ENCODE data around the gene MDGA2.
A peak's percentile ranks its signal among the peaks of the same experiment; 100 is the strongest.

Gene MDGA2

DNA sequence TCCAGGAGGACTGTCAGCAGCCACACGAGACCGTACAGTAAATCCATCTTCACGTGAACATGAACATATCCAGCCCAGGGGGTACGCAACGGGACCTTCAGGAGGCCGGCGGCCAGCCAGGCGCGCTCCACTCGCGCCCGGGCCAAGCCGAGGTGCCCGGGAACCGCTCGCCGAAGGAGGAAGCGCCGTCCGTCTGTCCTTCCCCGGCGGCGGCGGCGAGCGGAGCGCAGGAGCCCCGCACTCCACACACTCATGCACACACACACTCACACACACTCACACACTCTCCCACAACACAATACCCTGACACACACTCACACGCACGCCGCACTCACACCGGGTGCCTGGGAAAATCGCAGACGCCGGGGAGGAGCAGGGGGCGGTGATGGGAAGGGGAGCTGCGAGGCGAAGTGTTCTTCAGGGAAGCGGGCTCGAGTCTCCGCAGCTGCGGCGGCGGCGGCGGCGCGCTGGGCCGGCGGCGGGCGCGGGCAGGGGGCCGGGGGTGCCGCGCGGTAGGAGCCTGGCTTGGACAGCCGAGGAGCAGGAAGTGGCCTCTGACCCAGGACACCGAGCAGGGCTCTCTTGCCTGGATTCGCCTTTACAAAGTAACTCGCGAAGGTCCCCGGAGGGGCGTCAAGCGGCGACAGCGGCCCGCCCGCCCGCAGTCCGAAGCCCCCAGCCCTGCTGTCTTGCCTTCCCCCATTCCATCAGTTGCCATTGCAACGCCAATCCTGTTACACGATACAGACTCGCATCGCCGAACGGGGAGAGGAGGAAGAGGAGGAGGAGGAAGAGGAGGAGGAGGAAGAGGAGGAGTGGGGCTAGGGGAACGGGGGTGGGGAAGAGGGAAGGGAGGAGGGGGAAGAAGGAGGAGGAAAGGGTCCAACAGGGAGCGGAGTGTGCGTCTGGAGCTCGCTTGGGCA is 601 bp downstream of the MDGA2 start:
- Histone ChIP-seq H3K36me3 (ENCODE audit: control insufficient read depth in 2 of 2, insufficient read depth in 2 of 2, low read length in 2 of 2) (no peaks in the 10 kb centered on the region), H3K4me3 (ENCODE audit: low read length in 2 of 2) (peak overlapping the region; percentile 57 to 68), H3K27me3 (ENCODE audit: control insufficient read depth in 1 of 2, insufficient read depth in 2 of 2, low read length in 2 of 2) (peaks cover 22 to 35% of the 10 kb centered on the region in 2 donors), H3K9ac (ENCODE audit: low read length in 2 of 2) (no peak overlapping the region), H3K9me3 (ENCODE audit: control insufficient read depth in 2 of 2, low read length in 2 of 2) (no peaks in the 10 kb centered on the region), H3K27ac (ENCODE audit: low read length) (no peak overlapping the region), H3K4me1 (ENCODE audit: control insufficient read depth, insufficient read depth, low read length) (peaks cover 10% of the 10 kb centered on the region)

- Histone ChIP-seq H3K27ac (ENCODE audit: low read length) (no peak overlapping the region), H3K36me3 (ENCODE audit: control insufficient read depth in 2 of 2, insufficient read depth in 2 of 2, low read length in 2 of 2) (no peaks in the 10 kb centered on the region), H3K4me3 (ENCODE audit: low read length in 2 of 2) (peak overlapping the region; percentile 57 to 68), H3K27me3 (ENCODE audit: control insufficient read depth in 1 of 2, insufficient read depth in 2 of 2, low read length in 2 of 2) (peaks cover 22 to 35% of the 10 kb centered on the region in 2 donors), H3K9ac (ENCODE audit: low read length in 2 of 2) (no peak overlapping the region), H3K9me3 (ENCODE audit: control insufficient read depth in 2 of 2, low read length in 2 of 2) (no peaks in the 10 kb centered on the region), H3K4me1 (ENCODE audit: control insufficient read depth, insufficient read depth, low read length) (peaks cover 10% of the 10 kb centered on the region)
Measured at GRCh38 chr14:47674148-47674542, 1.3 kb downstream of the MDGA2 start.

GRCh38 chr14:47665337-47666134 is 9.9 kb downstream of the MDGA2 start:
- Histone ChIP-seq H3K4me1 (ENCODE audit: control insufficient read depth, insufficient read depth, low read length) (no peaks in the 10 kb centered on the region), H3K9me3 (ENCODE audit: control insufficient read depth in 2 of 2, low read length in 2 of 2) (no peaks in the 10 kb centered on the region), H3K27ac (ENCODE audit: low read length) (no peak overlapping the region), H3K4me3 (ENCODE audit: low read length in 2 of 2) (no peak overlapping the region), H3K36me3 (ENCODE audit: control insufficient read depth in 2 of 2, insufficient read depth in 2 of 2, low read length in 2 of 2) (no peaks in the 10 kb centered on the region), H3K9ac (ENCODE audit: low read length in 2 of 2) (no peak overlapping the region), H3K27me3 (ENCODE audit: control insufficient read depth in 1 of 2, insufficient read depth in 2 of 2, low read length in 2 of 2) (no peaks in the 10 kb centered on the region)

DNA sequence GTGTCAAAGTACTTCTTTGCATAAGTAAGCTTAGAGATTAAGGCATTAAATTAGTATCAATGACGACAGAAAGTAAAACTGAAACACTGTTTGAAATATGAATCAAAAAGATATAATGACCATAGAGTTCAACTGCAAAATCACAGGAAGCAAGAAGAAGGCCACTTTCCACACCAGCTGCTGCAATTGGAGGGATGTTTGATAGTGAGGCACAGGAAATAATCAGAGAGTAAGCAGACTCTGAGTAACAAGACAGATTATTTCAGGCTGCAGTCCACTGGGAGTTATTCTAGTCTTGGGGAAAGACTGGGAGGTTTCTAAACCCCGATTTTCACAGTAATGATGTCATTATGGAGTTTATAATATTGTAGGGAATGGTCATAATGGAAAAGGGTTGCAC is 12.9 kb downstream of the MDGA2 start:
- H3K9me3 ChIP-seq (ENCODE audit: control insufficient read depth in 2 of 2, low read length in 2 of 2) = no peaks in the 10 kb centered on the region
- H3K4me1 ChIP-seq (ENCODE audit: control insufficient read depth, insufficient read depth, low read length) = no peaks in the 10 kb centered on the region
- no peaks in the 10 kb centered on the region for H3K36me3 ChIP-seq (ENCODE audit: control insufficient read depth in 2 of 2, insufficient read depth in 2 of 2, low read length in 2 of 2)
- no peak overlapping the region for H3K4me3 ChIP-seq (ENCODE audit: low read length in 2 of 2)
- no peaks in the 10 kb centered on the region for H3K27me3 ChIP-seq (ENCODE audit: control insufficient read depth in 1 of 2, insufficient read depth in 2 of 2, low read length in 2 of 2)
- H3K9ac ChIP-seq (ENCODE audit: low read length in 2 of 2) = no peak overlapping the region
- H3K27ac ChIP-seq (ENCODE audit: low read length) = no peak overlapping the region

GRCh38 chr14:47660158-47660557 is 15.2 kb downstream of the MDGA2 start:
- Histone ChIP-seq H3K27me3 (ENCODE audit: control insufficient read depth in 1 of 2, insufficient read depth in 2 of 2, low read length in 2 of 2) (no peaks in the 10 kb centered on the region), H3K9ac (ENCODE audit: low read length in 2 of 2) (no peak overlapping the region), H3K9me3 (ENCODE audit: control insufficient read depth in 2 of 2, low read length in 2 of 2) (no peaks in the 10 kb centered on the region), H3K4me1 (ENCODE audit: control insufficient read depth, insufficient read depth, low read length) (no peaks in the 10 kb centered on the region), H3K4me3 (ENCODE audit: low read length in 2 of 2) (no peak overlapping the region), H3K27ac (ENCODE audit: low read length) (no peak overlapping the region), H3K36me3 (ENCODE audit: control insufficient read depth in 2 of 2, insufficient read depth in 2 of 2, low read length in 2 of 2) (no peaks in the 10 kb centered on the region)

DNA sequence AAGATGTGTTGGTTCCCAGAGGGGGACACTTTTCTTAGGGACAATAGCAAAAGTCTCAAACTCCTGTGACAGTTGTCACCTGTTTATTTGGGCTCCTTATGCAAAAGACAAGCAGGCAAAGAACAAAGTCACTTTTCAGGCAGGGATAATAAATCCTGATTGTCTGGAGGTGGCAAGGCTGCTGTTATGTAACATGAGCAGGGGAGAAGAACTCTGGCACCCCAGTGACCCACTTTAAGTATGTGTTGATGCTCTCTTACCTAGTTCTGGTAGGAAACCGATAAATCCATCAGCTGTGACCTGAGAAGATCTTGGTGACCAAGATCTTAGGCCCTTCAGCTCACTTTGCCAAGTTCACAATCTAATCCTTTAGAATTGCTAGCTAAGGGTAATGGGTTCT is 17.4 kb downstream of the MDGA2 start:
- Histone ChIP-seq H3K27ac (ENCODE audit: low read length) (no peak overlapping the region), H3K36me3 (ENCODE audit: control insufficient read depth in 2 of 2, insufficient read depth in 2 of 2, low read length in 2 of 2) (no peaks in the 10 kb centered on the region), H3K4me1 (ENCODE audit: control insufficient read depth, insufficient read depth, low read length) (no peaks in the 10 kb centered on the region), H3K4me3 (ENCODE audit: low read length in 2 of 2) (no peak overlapping the region), H3K9me3 (ENCODE audit: control insufficient read depth in 2 of 2, low read length in 2 of 2) (no peaks in the 10 kb centered on the region), H3K27me3 (ENCODE audit: control insufficient read depth in 1 of 2, insufficient read depth in 2 of 2, low read length in 2 of 2) (no peaks in the 10 kb centered on the region), H3K9ac (ENCODE audit: low read length in 2 of 2) (no peak overlapping the region)

- Histone ChIP-seq H3K9me3 (ENCODE audit: control insufficient read depth in 2 of 2, low read length in 2 of 2) (no peaks in the 10 kb centered on the region), H3K4me1 (ENCODE audit: control insufficient read depth, insufficient read depth, low read length) (no peaks in the 10 kb centered on the region)
Measured at GRCh38 chr14:47657143-47657542, 18.3 kb downstream of the MDGA2 start.

GRCh38 chr14:47651337-47651736 is 24.1 kb downstream of the MDGA2 start:
- H3K9ac ChIP-seq (ENCODE audit: low read length in 2 of 2) = no peak overlapping the region
- H3K27me3 ChIP-seq (ENCODE audit: control insufficient read depth in 1 of 2, insufficient read depth in 2 of 2, low read length in 2 of 2) = no peaks in the 10 kb centered on the region
- H3K9me3 ChIP-seq (ENCODE audit: control insufficient read depth in 2 of 2, low read length in 2 of 2) = no peaks in the 10 kb centered on the region
- H3K4me1 ChIP-seq (ENCODE audit: control insufficient read depth, insufficient read depth, low read length) = no peaks in the 10 kb centered on the region
- no peak overlapping the region for H3K27ac ChIP-seq (ENCODE audit: low read length)
- H3K36me3 ChIP-seq (ENCODE audit: control insufficient read depth in 2 of 2, insufficient read depth in 2 of 2, low read length in 2 of 2) = no peaks in the 10 kb centered on the region
- H3K4me3 ChIP-seq (ENCODE audit: low read length in 2 of 2) = no peak overlapping the region

More at GRCh38 chr14:47657143-47657542, 18.3 kb downstream of the MDGA2 start:
- H3K4me3 ChIP-seq (ENCODE audit: low read length in 2 of 2) = no peak overlapping the region
- H3K36me3 ChIP-seq (ENCODE audit: control insufficient read depth in 2 of 2, insufficient read depth in 2 of 2, low read length in 2 of 2) = no peaks in the 10 kb centered on the region
- H3K27ac ChIP-seq (ENCODE audit: low read length) = no peak overlapping the region
- no peak overlapping the region for H3K9ac ChIP-seq (ENCODE audit: low read length in 2 of 2)
- H3K27me3 ChIP-seq (ENCODE audit: control insufficient read depth in 1 of 2, insufficient read depth in 2 of 2, low read length in 2 of 2) = no peaks in the 10 kb centered on the region

GRCh38 chr14:47637753-47638152 is 37.7 kb downstream of the MDGA2 start:
- Histone ChIP-seq H3K27ac (ENCODE audit: low read length) (no peak overlapping the region), H3K4me1 (ENCODE audit: control insufficient read depth, insufficient read depth, low read length) (no peaks in the 10 kb centered on the region), H3K9ac (ENCODE audit: low read length in 2 of 2) (no peak overlapping the region), H3K36me3 (ENCODE audit: control insufficient read depth in 2 of 2, insufficient read depth in 2 of 2, low read length in 2 of 2) (no peaks in the 10 kb centered on the region), H3K9me3 (ENCODE audit: control insufficient read depth in 2 of 2, low read length in 2 of 2) (no peaks in the 10 kb centered on the region), H3K27me3 (ENCODE audit: control insufficient read depth in 1 of 2, insufficient read depth in 2 of 2, low read length in 2 of 2) (no peaks in the 10 kb centered on the region), H3K4me3 (ENCODE audit: low read length in 2 of 2) (no peak overlapping the region)

- Histone ChIP-seq H3K4me1 (ENCODE audit: control insufficient read depth, insufficient read depth, low read length) (no peaks in the 10 kb centered on the region), H3K9me3 (ENCODE audit: control insufficient read depth in 2 of 2, low read length in 2 of 2) (no peaks in the 10 kb centered on the region), H3K27me3 (ENCODE audit: control insufficient read depth in 1 of 2, insufficient read depth in 2 of 2, low read length in 2 of 2) (no peaks in the 10 kb centered on the region), H3K4me3 (ENCODE audit: low read length in 2 of 2) (no peak overlapping the region), H3K27ac (ENCODE audit: low read length) (no peak overlapping the region), H3K9ac (ENCODE audit: low read length in 2 of 2) (no peak overlapping the region), H3K36me3 (ENCODE audit: control insufficient read depth in 2 of 2, insufficient read depth in 2 of 2, low read length in 2 of 2) (no peaks in the 10 kb centered on the region)
Measured at GRCh38 chr14:47626151-47627035, 49.0 kb downstream of the MDGA2 start.
